GM12878 (cell line): ENCODE data around the gene ADK. TPM values are rescaled to one million over a fixed set of nuclear protein-coding genes. Genes with fewer than 3 reads are reported as not detected.
A peak's percentile ranks its signal among the peaks of the same experiment; 100 is the strongest.

Source experiments
- ATAC-seq: fragments of 200-7000 bp; cut with Tn5 transposase; 3 replicates; pipeline ENCODE4 v1.9.1; 2020; ENCODE audit warnings: mild to moderate bottlenecking, moderate library complexity
- BruUV-seq: library from RNA; stranded (reverse); fragments of 400-500 nt; replicated peaks from 2 replicates; lab custom pipeline; 2021; lab: Mats Ljungman, UMichigan
- CTCF ChIA-PET: fragments of 300-600 bp; sonication (Branson Sonifier 250); formaldehyde crosslinking; extraction: SDS; loops from one replicate; lab custom pipeline; 2021; ENCODE audit warnings: inconsistent platforms; lab: Yijun Ruan, JAX
- POLR2A ChIA-PET: fragments of 350-600 bp; formaldehyde crosslinking; extraction: SDS; loops from one replicate; lab custom pipeline; 2021; ENCODE audit warnings: inconsistent platforms; lab: Charles Lee
- RAD21 ChIA-PET: fragments of 300-600 bp; sonication (Branson Sonifier 250); formaldehyde crosslinking; loops from one replicate; lab custom pipeline; 2023; ENCODE audit warnings: antibody characterized with exemption; ENCODE audit not compliant: unreplicated experiment; lab: Charles Lee
- SMC1A ChIA-PET: fragments of 300-600 bp; sonication (Branson Sonifier 250); formaldehyde crosslinking; loops from one replicate; lab custom pipeline; 2023; ENCODE audit not compliant: unreplicated experiment, uncharacterized antibody; lab: Charles Lee
- DNase-seq: peaks from one replicate; pipeline ENCODE4 v3.0.0-alpha.2; 2011; ENCODE audit warnings: low read depth, low spot score
- FAIRE-seq: peaks from 3 replicates; lab custom pipeline; 2011; peaks lifted over from hg19 to GRCh38; lab: Jason Lieb, UNC
- H2AFZ ChIP-seq: 2 replicates; pipeline ENCODE4 v1.6.0; 2011; ENCODE audit warnings: low read depth, low read length, control low read depth; ENCODE audit not compliant: control insufficient read depth
- H3K27ac ChIP-seq: 2 replicates; pipeline ENCODE4 v1.5.1; 2011; ENCODE audit warnings: control low read depth; ENCODE audit not compliant: control insufficient read depth, insufficient read depth
- H3K27me3 ChIP-seq, 2 experiments: replicated peaks in 1 of 2; 2 replicates each; pipeline versions ENCODE4 v1.6.0 to v1.6.1; 2011; ENCODE audit warnings: low read length in 1 of 2; ENCODE audit not compliant: control insufficient read depth in 2 of 2, insufficient read depth in 2 of 2
- H3K36me3 ChIP-seq, 2 experiments: 2 replicates each; pipeline ENCODE4 v1.5.1; 2011; ENCODE audit warnings: low read length in 1 of 2; ENCODE audit not compliant: control insufficient read depth in 2 of 2, insufficient read depth in 2 of 2
- H3K4me1 ChIP-seq: 2 replicates; pipeline ENCODE4 v1.6.1; 2011; ENCODE audit warnings: mild to moderate bottlenecking, low read length, moderate library complexity, mixed read lengths; ENCODE audit not compliant: control insufficient read depth, insufficient read depth
- H3K4me2 ChIP-seq: 2 replicates; pipeline ENCODE4 v1.6.0; 2011; ENCODE audit warnings: control low read depth; ENCODE audit not compliant: control insufficient read depth, insufficient read depth
- H3K4me3 ChIP-seq: fragments of 200-600 bp; sonication (generic); 2 replicates; pipeline ENCODE4 v1.5.1; 2016
- H3K79me2 ChIP-seq: 2 replicates; pipeline ENCODE4 v1.6.0; 2011; ENCODE audit warnings: low read length; ENCODE audit not compliant: control insufficient read depth, insufficient read depth
- H3K9ac ChIP-seq: 2 replicates; pipeline ENCODE4 v1.8.0; 2011; ENCODE audit warnings: low read length, control low read depth, mixed read lengths; ENCODE audit not compliant: control insufficient read depth, insufficient read depth
- H3K9me3 ChIP-seq: replicated peaks from 3 replicates; pipeline ENCODE4 v1.5.1; 2011; ENCODE audit warnings: mild to moderate bottlenecking, low read length; ENCODE audit not compliant: control insufficient read depth, insufficient read depth
- H4K20me1 ChIP-seq: 2 replicates; pipeline ENCODE4 v1.6.0; 2011; ENCODE audit not compliant: control insufficient read depth, insufficient read depth
- HDGF ChIP-seq: fragments of 450-650 bp; IDR thresholded peaks from 2 replicates; pipeline ENCODE4 v1.6.1; 2016; ENCODE audit warnings: antibody characterized with exemption
- MTA2 ChIP-seq: fragments of 450-650 bp; IDR thresholded peaks from 2 replicates; pipeline ENCODE4 v1.6.1; 2016; ENCODE audit warnings: low read depth, mild to moderate bottlenecking, moderate library complexity
- PAX5 ChIP-seq: IDR thresholded peaks from 2 replicates; pipeline ENCODE4 v1.6.1; 2011; ENCODE audit warnings: low read depth, low read length, borderline replicate concordance
- ZBED1 ChIP-seq: IDR thresholded peaks from 2 replicates; pipeline ENCODE4 v1.6.1; 2016; ENCODE audit warnings: borderline replicate concordance
- WGBS: methylation state at CpG from one replicate; pipeline ENCODE4 v1.1.6; 2016; ENCODE audit warnings: low lambda C conversion rate; ENCODE audit not compliant: insufficient replicate concordance, insufficient coverage; ENCODE audit errors: missing lambda C conversion rate; 5-methylcytosine and 5-hydroxymethylcytosine counted together
- in situ Hi-C: fragments of 300-500 bp; cut with MboI; formaldehyde crosslinking; loops from 9 replicates; pipeline ENCODE4 v1.14.3; 2018; ENCODE audit warnings: mixed read lengths
- intact Hi-C: fragments of 100-400 bp; cut with micrococcal nuclease; formaldehyde crosslinking; loops from one replicate; pipeline ENCODE4 v1.14.2; 2022; ENCODE audit not compliant: unreplicated experiment
- polyA plus RNA-seq, 11 experiments: library from polyadenylated mRNA; depleted of rRNA in 4 of 11; unstranded in 6 of 11; stranded (reverse) in 5 of 11; fragments of >200 nt; fragmentation: Nextera tagmentation in 4 of 11; fragmentation: Illumina TruSeq in 1 of 11; extraction: Ambion mirVana in 4 of 11; extraction: Trizol in 1 of 11; gene quantifications; 1 replicate in 1 of 11; 2 replicates in 10 of 11; pipeline versions ENCODE4 v1.2.1 to v1.2.3, GENCODE V29; 2011 to 2016; ENCODE audit warnings: inconsistent platforms in 2 of 11, missing spikeins in 2 of 11, low read depth in 1 of 11
- total RNA-seq, 4 experiments: library from RNA; depleted of rRNA in 3 of 4; stranded (reverse); fragments of >200 nt in 3 of 4; fragmentation: Illumina TruSeq in 1 of 4; extraction: Trizol in 1 of 4; gene quantifications; 2 replicates each; pipeline versions ENCODE4 v1.2.1 to v1.2.3, GENCODE V29; 2013 to 2021

ADK gene
- total and polyA plus RNA-seq, 10 of the 15 experiments (the other 5 are each of a cell fraction or from before 2014, with no cell fraction given), result 42.0 to 151 (median 81.6) TPM

DNA sequence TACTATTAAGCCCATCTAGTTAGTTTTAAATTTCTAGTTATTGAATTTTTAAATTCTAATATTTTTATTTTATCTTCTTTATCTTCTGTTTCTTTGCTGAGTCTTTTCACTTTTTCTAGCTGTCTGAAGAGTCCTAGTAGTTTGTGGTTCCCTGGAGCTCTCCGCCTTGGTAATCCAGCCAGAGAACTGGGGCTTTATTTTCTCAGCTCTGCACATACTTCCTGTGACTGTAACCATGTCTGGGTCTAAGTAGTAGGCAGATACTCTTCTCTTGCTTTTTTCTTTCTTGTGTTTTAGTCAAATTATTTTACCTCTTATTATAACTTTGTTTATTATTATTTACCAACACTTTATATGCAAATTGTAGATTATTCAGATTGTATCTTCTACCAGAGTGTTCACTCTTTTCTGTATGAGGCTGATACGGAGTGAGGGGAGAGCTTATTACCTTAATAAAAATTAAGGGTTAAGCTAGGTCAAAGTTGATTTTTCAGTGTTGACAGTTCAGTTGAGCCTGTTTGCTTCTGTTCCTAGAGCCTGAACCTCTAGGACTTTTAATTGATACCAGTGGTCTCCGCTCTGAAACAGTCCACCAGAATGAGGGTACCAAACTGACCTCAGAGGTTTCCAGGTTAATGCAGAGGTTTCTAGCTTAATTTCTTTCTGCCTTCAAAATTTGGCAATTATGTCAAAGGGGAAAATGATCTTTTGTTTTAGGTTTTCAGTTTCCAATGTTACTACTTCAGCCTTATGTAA is 155.4 kb downstream of the ADK start:
- 48% methylated on average over 3 of the region's 3 CpGs for WGBS
- no peaks in the 10 kb centered on the region for H4K20me1 ChIP-seq
- FAIRE-seq (no peak), ATAC-seq (peak; percentile 56), DNase-seq (no peak)
- TF ChIP-seq ZBED1, result no peak
- TF ChIP-seq HDGF, result no peak
- TF ChIP-seq PAX5, result no peak
- TF ChIP-seq MTA2, result peak; percentile 13; the same call in 1 of the 2 replicates
- H2AFZ ChIP-seq, result peak overlapping the region; percentile 29; the same call in 1 of the 2 replicates
- ChIA-PET POLR2A (interaction anchor here (0.6 to 1.0 kb wide), 3 partner anchors 9 to 431 kb away, joined by 4 to 7 read pairs (median 5); no protein-coding TSS in a partner anchor), RAD21 (interaction anchor here (1.0 to 1.5 kb wide), 3 partner anchors 10 to 52 kb away, joined by 4 read pairs; no protein-coding TSS in a partner anchor), CTCF (interaction anchor here (0.8 to 1.7 kb wide), 9 partner anchors 9 to 63 kb away, joined by 3 to 5 read pairs (median 3); no protein-coding TSS in a partner anchor), SMC1A (interaction anchor here (0.6 to 2.0 kb wide), 10 partner anchors 10 to 773 kb away, joined by 3 to 5 read pairs (median 3); no protein-coding TSS in a partner anchor)
- intact Hi-C loops (no loop called here), in situ Hi-C loops (no loop called here)
- H3K4me3 ChIP-seq, result no peak overlapping the region
- BruUV-seq, result no TSS peak
- peak overlapping the region; percentile 38; the same call in 1 of the 2 replicates for H3K9ac ChIP-seq
- H3K9me3 ChIP-seq, result no peaks in the 10 kb centered on the region
- peak overlapping the region; percentile 62 for H3K4me2 ChIP-seq
- peaks cover 4% of the 10 kb centered on the region for H3K79me2 ChIP-seq
- peak overlapping the region; percentile 58 for H3K27ac ChIP-seq
- peaks cover 21% of the 10 kb centered on the region for H3K4me1 ChIP-seq
- no peaks in the 10 kb centered on the region for H3K27me3 ChIP-seq
- H3K36me3 ChIP-seq, result no peaks in the 10 kb centered on the region; a peak in 1 of 4 replicates
